NCI-H1436 (cell line): ENCODE measurements around the gene PHLPP2.

Experiments
- DNase-seq: peaks from one replicate; lab custom pipeline; 2025; lab: John Stamatoyannopoulos, UW

The PHLPP2 gene

DNA sequence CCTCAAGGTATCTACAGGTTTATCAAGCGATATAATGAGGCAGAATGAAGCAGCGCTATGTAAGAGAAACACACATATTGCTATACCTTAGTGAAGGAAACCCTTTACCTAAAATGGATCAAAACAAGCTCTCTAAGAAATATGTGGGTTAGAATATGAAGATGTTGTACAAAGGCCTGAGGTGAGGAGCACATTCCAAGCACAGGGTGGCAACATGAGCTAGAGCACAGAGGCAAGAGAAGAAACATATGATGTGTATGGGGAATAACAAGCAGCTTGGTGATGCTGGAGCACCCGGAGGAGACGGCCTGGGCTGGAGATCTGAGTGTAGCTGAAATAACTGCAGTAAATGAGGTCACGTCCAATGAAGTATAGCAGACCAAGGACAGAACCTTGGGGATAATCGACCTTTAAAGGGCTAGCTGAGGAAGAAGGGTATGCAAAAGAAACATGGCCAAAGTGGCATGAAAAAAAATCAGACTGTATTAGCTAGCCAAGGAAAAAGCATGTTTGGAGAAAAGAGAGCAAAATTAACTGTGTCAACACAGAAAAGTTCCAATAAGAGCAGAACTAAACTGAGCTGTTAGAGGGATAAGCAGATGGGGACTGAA is 54.5 kb downstream of the PHLPP2 start:
- no peak for DNase-seq

DNA sequence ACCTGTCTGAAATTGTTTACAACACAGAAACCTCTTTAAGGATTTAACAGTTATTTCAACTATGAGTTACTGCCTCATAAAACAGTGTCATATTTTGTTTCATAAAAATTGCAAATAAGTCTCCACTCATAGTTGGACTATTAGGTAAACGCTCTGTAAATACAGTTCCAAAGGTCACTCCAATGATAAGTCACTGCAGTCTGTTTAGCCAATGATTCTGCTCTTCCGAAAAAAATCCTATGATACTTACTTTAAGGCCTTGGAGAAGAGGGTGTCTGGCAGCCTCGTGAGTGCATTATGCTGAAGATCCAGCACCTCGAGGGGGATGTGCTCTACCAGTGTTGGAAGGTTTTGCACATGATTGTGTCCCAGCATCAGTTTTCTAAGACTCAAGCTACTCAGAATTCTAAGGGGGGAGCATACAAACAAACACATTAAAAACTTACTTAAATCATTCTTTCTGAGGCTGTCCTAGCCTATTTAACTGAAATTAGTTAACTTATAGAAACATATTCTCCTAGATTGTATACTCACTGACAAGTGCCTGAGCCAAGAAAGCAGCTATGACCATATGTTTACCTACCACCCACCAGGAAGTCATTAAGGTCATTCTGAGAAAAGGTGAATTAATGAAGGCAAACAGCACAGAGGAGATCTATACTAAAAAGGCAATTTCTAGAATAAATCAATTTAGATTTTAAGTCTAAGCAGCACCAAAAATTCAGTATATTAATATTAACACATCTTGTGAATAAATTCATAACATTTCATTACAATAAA is 57.4 kb downstream of the PHLPP2 start:
- DNase-seq = no peak

DNA sequence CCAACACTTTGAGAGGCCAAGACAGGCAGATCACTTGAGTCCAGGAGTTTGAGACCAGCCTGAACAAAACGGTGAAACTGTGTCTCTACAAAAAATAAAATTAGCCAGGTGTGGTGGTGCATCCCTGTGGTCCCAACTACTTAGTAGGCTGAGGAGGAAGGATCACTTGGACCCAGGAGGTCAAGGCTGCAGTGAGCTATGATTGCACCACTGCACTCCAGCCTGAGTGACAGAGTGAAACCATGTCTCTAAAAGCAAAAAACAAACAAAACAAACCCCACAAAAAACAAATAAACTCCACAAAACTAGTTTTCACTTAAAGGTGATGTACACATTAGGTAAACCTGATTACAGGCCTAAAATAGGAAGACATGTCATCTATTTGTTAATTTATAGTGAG is 58.2 kb downstream of the PHLPP2 start:
- no peak for DNase-seq

DNA sequence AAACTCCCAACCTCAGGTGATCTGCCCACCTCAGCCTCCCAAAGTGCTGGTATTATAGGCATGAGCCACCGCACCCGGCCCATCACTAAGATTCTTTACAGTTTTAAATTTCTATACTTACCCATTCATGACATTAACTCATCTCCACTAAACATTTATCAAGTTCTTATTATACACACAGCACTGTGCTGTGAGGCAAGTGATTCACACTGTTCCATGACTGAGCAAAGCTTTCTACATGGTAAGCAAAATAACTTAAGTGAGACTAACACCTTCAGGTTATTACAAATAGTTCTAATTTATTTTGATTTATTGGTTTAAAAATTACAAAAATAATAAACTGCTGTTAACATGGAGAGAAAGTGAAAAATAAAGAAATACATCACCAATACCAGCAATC is 65.0 kb downstream of the PHLPP2 start:
- DNase-seq = no peak

DNA sequence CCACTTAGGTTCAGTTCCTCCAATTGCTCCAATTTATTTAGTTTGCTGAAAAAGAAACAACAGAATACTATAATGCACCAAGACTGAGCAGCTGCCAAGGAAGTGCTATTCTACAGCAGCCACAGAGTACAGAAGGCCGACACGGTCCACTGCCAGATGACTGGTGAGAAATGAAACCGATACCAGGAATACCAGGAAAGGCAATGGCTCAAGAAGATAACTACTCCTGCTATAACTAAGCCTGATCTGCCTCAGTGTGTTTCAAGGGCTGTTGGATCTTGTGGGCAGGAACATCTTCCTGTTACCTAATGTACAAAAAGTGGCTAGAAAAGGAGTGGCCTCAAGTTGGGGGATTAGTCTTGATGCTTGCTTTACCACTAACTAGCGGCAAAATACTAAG is 65.7 kb downstream of the PHLPP2 start:
- no peak for DNase-seq

DNA sequence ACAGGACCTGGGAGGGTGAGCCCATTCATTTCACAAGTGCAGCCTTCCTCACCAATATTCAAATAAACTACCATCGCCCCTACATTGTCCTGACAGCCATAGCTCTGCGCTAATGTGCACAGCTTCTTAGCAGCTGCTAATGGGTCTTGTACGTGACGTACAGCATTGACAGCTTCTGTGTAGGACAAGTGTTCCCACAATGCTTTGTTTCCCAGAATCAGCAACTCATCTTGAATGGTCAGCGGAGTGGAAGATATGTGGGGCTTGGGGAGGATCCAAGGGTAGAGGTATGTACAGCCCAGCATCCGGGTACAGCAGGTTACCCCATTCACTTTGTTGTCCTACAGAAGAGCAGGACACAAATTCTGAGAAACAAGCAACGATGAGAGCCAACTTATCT is 74.8 kb downstream of the PHLPP2 start:
- no peak for DNase-seq

DNA sequence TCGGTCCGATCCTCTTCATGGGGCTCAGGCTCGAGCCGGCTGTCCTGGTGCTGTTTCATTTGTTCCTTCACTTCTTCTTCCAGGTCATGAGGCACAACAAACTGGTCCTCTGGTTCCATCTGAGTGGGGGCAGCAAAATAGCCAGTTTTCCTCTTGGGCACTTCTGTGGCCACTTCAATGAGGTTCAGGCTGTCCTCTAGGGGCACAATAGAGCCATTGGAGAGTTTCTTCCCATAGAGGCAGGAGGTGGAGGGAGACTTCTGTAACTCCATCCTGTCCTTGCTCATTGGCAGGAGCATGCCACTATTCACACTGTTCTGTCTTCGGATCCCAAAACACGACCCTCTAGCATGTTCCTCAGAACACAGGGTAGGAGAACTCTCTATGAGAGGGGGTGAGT is 75.6 kb downstream of the PHLPP2 start:
- no peak for DNase-seq

DNA sequence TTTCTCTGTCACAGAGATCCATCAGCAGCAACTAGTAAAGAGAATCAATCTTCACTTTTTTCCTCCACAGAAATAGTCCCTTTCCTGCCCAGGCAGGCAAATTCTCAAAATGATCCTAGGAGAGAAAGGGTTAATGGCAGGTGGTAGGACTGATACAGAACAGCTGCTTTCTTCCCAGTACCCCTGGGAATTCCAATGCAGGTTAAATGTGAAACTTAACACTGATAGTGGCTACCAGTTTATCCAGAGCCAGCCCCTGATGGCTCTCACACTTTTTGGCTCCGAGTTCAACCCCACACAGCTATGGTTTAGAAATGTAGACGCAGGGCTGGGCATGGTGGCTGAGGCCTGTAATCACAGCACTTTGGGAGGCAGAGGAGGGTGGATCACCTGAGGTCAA is 76.3 kb downstream of the PHLPP2 start:
- no peak for DNase-seq

DNA sequence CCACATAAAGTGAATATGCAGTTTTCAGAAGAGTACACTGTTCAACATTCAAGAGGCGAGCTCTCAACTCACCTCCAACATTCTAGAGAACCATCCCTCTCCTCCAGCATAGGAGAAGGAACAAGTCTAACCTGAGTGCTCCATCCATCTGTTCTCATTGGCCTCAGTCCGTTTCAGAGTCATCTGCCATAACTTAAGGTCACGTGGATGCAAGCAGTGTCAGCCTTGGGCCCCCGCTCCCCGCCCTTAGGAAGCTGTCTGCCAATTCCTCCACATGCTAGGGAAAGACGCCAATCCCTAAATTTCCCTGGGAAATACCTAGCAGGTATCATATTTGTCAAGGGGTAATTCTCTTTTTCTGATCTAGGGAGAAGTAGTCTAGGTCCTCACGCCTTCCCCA is 77.1 kb downstream of the PHLPP2 start:
- no peak for DNase-seq

DNA sequence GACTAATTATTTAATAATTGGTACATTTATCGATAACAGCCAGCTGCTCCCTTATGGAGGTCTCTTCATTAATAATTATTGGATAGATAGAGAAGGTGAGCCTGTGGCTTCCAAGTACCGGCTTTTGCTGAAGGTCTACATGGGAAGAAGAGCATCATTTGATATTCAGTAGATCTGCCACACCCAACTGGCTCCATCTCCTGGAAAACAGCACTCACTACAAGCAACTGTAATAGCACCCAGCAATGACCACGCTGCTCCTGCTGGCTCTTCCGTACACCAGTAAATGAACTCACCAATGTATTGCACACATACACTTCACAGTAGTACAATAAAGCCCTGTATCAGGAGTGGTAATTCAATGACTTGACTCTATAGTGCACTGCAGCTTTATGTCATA is 79.1 kb downstream of the PHLPP2 start:
- DNase-seq = no peak

DNA sequence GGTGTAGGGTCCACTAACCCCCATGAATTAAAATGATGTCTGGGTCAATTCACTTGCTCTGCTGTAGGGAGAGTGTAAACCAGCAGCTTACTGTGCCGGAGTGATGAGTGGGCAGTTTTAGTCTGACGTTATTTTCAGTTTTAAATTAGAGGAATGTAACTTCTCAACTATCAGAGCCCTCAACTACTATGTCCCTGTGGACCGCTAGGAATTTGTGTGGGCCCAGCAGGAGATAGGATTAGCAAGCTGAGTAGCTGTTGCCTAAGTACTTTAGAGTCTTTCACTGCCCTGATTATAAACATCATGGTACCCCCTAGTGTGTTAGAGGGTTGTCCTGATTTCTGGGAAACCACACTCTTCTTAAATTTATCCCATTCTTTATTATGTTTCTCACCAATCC is 87.1 kb downstream of the PHLPP2 start:
- DNase-seq = no peak

DNA sequence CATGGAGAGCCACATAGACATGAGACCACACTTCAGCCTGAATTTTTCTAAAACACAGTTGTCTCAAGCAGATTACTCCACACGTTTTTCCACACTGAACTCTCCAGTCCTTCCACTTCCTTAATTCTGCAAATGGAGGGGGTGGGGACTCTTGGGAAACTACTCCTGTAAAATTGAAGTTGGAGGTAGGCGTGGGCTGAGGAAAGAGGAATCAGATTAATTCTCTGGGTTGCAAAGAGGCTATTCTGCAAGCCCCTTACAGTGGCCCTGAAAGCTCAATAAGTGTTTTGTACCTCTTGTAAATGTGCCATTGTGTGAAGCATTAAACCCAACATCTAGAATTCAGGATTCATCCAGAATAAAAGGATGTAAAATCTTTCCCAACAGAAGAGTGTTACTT is 88.9 kb downstream of the PHLPP2 start:
- no peak for DNase-seq

DNA sequence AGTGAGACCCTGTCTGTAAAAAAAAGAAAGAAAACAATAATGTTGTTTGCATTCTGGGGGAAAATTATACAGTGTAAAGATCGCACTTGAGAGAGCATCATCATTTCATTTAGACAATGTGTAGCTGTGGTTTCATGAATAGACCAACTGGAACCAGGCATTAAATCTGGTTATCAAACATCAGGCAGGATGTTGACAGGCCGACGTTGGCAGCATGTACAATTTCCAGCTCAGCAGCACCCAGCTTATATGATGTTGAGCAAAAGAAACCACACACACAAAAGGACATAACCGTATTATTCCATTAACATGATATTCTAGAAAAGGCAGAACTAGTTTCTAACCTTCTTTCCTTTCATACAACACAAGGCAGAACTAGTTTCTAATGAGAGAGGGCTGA is 92.7 kb downstream of the PHLPP2 start:
- DNase-seq = no peak

DNA sequence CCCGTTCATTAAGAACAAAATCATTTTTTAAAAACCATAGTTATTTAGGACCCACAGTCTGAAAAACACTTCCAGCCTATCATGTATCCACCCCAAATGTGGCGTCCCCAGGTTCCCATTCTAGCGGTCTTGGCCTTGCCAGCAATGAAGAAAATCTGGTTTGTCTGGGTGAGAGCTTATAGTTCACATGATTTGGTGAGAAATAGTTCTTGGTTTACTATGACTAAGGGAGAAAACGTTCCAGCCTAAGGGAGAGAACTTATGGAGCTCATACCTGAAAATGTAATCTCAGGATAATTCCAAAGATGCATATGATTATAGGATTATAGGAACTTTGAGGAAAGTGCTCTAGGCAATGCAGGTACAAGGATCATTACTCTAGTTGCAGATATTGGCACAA is 93.7 kb downstream of the PHLPP2 start:
- DNase-seq = no peak

DNA sequence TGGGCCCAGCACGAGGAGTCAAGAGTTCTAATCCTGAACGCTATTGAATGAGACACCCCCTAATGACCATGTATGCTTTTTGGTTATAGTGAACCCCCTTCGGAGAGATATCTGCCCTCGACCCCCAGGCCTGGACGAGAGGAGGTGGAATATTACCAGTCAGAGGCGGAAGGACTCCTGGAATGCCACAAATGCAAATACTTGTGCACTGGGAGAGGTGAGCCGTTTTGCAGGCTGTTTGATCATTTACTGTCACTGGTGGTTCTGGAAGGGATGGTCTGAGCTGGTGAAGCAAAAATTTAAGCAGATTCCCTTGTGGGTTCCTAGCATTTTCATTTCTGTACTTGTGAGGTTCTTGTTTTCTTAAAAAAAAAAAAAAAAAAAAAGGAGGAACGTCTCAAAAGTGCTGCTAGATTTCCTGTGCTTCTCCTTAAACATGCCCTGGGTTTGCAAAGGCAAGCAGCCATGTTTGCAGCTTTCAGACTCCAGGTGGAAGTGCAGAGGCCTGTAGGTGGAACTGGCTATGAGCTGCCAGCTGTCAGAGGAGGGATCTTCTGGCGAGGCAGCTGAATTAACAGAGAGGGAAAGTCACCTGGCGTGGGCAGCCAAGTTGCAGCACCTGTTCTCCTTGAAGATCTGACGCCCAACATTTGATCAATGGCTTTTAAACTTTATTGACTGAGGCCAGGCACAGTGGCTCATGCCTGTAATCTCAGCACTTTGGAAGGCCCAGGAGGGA is 95.1 kb downstream of the PHLPP2 start:
- no peak for DNase-seq

DNA sequence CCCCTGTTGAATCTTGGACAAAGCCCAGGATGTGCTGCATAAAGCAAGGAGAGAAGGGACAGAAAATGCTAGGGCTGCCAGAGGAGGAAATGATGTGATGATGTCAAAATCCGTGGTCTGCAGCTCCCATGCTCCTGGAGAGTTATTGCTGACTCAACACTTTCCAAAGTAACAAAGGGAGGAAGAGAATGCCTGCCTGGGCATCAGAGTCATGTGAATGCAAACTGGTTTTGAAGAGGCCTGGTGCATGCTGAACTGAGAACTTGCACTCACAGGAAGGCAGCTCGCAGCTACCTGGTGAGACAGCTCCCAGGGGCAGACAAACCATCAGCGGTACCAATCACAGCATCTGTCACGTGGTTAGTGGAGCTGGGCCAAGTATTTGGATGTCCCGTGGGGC is 95.7 kb downstream of the PHLPP2 start:
- DNase-seq = peak; percentile 18

DNA sequence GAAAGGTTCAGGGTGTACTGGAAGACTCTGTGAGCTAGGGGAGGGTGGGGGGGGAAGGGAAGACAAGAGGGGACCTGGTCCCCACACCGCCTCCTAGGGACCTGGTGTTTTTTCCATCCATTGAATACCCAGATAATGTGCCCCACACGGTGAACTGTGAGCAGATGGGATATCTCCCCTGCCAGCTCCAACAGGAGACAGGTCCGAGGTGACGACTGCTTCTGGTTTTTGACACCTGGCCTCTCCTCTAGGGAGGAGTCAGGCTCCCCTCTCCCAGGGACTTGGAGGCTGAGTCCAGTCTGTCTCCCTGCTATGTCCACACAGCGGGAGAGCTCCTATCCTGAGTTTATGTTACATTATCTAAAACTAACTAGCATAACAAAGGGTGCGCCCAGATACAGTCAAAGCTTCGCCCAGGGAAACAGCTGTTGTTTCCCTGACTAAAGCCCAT is 96.7 kb downstream of the PHLPP2 start:
- no peak for DNase-seq

DNA sequence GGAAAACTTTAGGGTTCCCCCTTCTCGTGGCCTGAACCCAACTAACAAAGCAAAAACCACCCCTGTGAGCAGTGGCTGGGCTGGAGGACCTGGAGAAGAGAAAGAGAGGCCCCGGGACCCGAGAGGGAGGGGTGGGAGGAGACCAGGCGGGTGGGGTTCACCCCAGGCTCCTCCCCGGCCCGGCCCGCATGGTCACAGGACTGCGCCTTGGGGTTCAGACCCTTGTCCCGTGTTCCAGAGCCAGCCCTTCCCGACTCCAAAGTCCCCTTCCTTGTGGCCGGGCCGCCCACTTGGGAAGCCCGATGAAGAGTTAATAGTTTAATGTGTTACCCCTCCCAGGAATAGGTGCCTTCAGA is 97.7 kb downstream of the PHLPP2 start:
- no peak for DNase-seq

DNA sequence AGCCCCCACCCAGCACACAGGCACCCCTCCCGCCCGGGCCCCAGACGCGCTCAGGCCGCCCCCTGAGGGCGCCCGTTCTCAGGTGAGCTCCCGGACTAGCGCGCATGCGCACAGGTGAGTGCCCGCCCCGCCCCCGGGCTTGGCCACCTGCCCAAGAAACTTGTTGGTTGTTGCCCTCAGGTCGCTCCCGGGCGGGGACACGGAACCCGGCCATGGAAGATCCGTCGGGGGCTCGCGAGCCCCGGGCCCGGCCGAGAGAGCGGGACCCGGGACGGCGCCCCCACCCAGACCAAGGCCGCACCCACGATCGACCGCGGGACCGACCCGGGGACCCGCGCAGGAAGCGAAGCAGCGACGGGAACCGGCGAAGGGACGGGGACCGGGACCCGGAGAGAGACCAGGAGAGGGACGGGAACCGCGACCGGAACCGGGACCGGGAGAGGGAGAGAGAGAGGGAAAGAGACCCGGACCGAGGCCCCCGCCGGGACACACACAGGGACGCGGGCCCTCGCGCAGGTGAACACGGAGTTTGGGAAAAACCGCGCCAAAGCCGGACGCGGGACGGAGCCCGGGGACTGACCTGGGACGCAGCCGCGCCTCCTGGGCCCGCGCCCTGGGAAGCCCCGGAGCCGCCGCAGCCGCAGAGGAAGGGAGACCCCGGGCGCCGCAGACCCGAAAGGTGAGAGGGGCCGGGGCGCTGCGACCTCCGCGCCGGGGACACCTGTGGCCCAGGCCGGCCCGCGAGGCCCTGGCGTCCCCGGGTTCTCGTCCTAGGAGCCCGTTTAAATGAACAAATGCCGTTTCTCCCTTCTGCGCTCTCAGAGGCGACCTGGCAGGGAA is 98.3 kb downstream of the PHLPP2 start, which contains the start of gene MARVELD3:
Gene MARVELD3, plus strand, starts transcription at position 167 of the 840 bp plus-strand sequence. Its CDS starts 46 bp downstream, at position 213.
- peak; percentile 67 for DNase-seq

DNA sequence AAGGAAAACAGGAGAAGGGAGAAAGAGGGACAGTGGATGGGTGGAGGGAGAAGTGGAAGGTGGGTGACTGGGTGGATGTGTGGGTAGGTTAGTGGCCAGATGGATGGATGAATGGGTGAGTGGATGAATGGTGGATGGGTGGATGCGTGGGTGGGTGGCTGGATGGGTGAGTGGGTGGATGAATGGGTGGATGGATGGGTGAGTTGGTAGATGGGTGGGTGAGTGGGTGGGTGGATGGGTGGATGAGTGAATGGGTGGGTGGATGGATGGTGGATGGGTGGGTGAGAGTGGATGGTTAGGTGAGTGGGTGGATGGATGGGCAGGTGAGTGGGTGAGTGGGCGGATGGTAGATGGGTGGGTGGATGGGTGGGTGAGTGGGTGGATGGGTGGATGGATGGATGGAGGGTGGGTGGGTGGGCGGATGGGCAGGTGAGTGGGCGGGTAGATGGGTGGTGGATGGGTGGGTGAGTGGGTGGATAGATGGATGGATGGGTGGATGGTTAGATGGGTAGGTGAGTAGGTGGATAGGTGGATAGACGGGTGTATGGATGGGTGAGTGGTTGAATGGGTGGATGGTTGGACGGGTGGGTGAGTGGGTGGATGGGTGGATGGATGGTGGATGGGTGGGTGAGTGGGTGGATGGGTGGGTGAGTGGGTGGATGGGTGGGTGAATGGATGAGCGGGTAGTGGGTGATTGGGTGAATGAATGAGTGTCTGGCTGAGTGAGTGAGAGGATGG is 99.2 kb downstream of the PHLPP2 start:
- DNase-seq = no peak

DNA sequence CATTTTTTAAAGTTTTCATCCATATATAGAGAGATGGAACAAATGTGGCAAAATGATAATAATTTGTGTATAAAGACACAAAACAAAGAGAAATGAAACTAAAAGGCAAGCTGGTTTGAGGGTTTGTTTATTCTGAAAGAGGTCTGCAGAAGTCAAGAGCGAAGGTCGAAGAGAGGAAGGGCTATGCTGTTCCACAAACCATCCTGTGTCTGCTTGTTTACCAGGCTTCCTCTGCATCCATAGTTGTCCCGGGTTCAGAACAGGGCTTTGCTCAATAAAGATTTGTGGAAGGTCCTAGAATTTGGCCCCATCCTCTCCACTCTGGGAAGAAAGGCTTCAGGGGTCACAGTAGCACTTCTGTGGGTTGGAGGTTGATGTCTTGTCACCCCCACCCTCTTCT is 100.9 kb downstream of the PHLPP2 start:
- DNase-seq = no peak

DNA sequence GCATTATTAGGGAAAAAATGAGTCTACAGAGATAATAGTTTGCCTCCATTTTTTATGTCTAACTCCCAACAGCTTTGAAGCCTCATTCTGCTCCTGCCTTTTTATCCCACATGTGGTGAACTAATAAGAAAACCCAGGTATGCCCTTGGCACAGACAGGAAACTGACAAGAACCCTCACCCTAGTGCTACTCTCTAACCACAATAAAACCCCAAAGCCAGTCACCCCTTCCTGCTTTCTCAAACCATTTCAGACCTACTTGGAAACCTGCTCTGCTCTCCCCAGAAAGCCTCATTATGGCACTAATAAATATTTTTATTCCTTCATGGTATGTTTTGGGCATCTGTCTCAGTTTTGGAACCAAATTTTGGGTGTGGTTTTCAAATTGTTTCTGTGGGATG is 102.4 kb downstream of the PHLPP2 start:
- no peak for DNase-seq
